WTC11 (cell line): ENCODE measurements around the gene PARP4.

ENCODE experiments used
- FOXJ3 ChIP-seq: sonication (generic); formaldehyde crosslinking; IDR thresholded peaks from 2 replicates; pipeline ENCODE4 v1.9.0; 2021; ENCODE audit warnings: missing genetic modification reagents, mild to moderate bottlenecking, borderline replicate concordance
- NFE2L1 ChIP-seq: sonication (generic); formaldehyde crosslinking; IDR thresholded peaks from 2 replicates; pipeline ENCODE4 v1.8.1; 2023; ENCODE audit warnings: missing genetic modification reagents
- TCF7 ChIP-seq: sonication (generic); formaldehyde crosslinking; IDR thresholded peaks from 2 replicates; pipeline ENCODE4 v1.8.0; 2022; ENCODE audit warnings: mild to moderate bottlenecking, low read depth, missing genetic modification reagents, moderate library complexity
- TEAD4 ChIP-seq: sonication (generic); formaldehyde crosslinking; IDR thresholded peaks from 2 replicates; pipeline ENCODE4 v1.8.0; 2022; ENCODE audit warnings: mild to moderate bottlenecking, missing genetic modification reagents
- ZNF138 ChIP-seq: sonication (generic); formaldehyde crosslinking; conservative IDR thresholded peaks from 2 replicates; pipeline ENCODE4 v1.8.1; 2022; ENCODE audit warnings: mild to moderate bottlenecking, moderate library complexity, missing genetic modification reagents
- TF ChIP-seq, protein P1 (sequence below): fragments of 200-600 bp; IDR thresholded peaks from 2 replicates; pipeline ENCODE4 v1.8.0; 2022; ENCODE audit warnings: antibody characterized with exemption
- TF ChIP-seq, protein P2 (sequence below): sonication (generic); formaldehyde crosslinking; IDR thresholded peaks from 2 replicates; pipeline ENCODE4 v1.8.0; 2022; ENCODE audit warnings: mild to moderate bottlenecking, missing genetic modification reagents
- TF ChIP-seq, protein P3 (sequence below): sonication (generic); formaldehyde crosslinking; IDR thresholded peaks from 2 replicates; pipeline ENCODE4 v1.8.0; 2022; ENCODE audit warnings: mild to moderate bottlenecking, missing genetic modification reagents
- TF ChIP-seq, protein P4 (sequence below): sonication (generic); formaldehyde crosslinking; IDR thresholded peaks from 2 replicates; pipeline ENCODE4 v1.8.1; 2023; ENCODE audit warnings: mild to moderate bottlenecking, moderate library complexity, missing genetic modification reagents
- TF ChIP-seq, protein P5 (sequence below): sonication (generic); formaldehyde crosslinking; IDR thresholded peaks from 2 replicates; pipeline ENCODE4 v1.8.1; 2022; ENCODE audit warnings: low read depth, missing genetic modification reagents, borderline replicate concordance
- TF ChIP-seq, protein P6 (sequence below): sonication (generic); formaldehyde crosslinking; IDR thresholded peaks from 2 replicates; pipeline ENCODE4 v1.8.1; 2022; ENCODE audit warnings: low read depth, mild to moderate bottlenecking, moderate library complexity, missing genetic modification reagents, borderline replicate concordance
- TF ChIP-seq, protein P7 (sequence below): sonication (generic); formaldehyde crosslinking; conservative IDR thresholded peaks from 2 replicates; pipeline ENCODE4 v1.8.1; 2022; ENCODE audit warnings: mild to moderate bottlenecking, missing genetic modification reagents
- TF ChIP-seq, protein P8 (sequence below): sonication (generic); formaldehyde crosslinking; conservative IDR thresholded peaks from 2 replicates; pipeline ENCODE4 v1.8.1; 2023; ENCODE audit warnings: mild to moderate bottlenecking, low read depth, missing genetic modification reagents, moderate library complexity

DNA sequence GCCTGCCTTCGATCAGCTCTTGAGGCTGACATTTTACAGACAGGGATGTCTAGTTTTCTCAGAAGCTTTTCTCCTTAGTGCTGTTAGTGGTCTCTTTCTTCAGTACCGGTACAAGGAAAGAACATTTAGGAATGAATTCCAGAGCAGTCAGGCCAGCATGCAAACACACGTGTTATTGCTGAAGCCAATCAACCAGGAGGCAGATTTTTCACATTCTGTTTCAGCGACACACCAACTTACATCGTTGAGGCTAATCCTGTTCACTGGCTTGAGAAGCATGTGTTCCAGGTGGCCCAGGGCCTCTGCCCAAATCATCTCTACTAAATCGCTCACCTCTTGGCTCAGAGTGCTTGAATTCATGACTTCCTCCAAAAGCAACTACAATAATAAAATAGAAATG lies 19.2 kb downstream of the PARP4 start:
- TF ChIP-seq, protein P1, sequence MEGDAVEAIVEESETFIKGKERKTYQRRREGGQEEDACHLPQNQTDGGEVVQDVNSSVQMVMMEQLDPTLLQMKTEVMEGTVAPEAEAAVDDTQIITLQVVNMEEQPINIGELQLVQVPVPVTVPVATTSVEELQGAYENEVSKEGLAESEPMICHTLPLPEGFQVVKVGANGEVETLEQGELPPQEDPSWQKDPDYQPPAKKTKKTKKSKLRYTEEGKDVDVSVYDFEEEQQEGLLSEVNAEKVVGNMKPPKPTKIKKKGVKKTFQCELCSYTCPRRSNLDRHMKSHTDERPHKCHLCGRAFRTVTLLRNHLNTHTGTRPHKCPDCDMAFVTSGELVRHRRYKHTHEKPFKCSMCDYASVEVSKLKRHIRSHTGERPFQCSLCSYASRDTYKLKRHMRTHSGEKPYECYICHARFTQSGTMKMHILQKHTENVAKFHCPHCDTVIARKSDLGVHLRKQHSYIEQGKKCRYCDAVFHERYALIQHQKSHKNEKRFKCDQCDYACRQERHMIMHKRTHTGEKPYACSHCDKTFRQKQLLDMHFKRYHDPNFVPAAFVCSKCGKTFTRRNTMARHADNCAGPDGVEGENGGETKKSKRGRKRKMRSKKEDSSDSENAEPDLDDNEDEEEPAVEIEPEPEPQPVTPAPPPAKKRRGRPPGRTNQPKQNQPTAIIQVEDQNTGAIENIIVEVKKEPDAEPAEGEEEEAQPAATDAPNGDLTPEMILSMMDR, result no peak
- TF ChIP-seq, protein P2, sequence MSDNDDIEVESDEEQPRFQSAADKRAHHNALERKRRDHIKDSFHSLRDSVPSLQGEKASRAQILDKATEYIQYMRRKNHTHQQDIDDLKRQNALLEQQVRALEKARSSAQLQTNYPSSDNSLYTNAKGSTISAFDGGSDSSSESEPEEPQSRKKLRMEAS, result no peak
- TF ChIP-seq NFE2L1 (CRISPR knock-in tag), result no peak
- TF ChIP-seq, protein P3, sequence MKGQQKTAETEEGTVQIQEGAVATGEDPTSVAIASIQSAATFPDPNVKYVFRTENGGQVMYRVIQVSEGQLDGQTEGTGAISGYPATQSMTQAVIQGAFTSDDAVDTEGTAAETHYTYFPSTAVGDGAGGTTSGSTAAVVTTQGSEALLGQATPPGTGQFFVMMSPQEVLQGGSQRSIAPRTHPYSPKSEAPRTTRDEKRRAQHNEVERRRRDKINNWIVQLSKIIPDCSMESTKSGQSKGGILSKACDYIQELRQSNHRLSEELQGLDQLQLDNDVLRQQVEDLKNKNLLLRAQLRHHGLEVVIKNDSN (CRISPR knock-in tag), result no peak
- TF ChIP-seq TEAD4, result no peak
- TF ChIP-seq, protein P4, sequence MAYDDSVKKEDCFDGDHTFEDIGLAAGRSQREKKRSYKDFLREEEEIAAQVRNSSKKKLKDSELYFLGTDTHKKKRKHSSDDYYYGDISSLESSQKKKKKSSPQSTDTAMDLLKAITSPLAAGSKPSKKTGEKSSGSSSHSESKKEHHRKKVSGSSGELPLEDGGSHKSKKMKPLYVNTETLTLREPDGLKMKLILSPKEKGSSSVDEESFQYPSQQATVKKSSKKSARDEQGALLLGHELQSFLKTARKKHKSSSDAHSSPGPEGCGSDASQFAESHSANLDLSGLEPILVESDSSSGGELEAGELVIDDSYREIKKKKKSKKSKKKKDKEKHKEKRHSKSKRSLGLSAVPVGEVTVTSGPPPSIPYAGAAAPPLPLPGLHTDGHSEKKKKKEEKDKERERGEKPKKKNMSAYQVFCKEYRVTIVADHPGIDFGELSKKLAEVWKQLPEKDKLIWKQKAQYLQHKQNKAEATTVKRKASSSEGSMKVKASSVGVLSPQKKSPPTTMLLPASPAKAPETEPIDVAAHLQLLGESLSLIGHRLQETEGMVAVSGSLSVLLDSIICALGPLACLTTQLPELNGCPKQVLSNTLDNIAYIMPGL, result no peak
- TF ChIP-seq, protein P5, sequence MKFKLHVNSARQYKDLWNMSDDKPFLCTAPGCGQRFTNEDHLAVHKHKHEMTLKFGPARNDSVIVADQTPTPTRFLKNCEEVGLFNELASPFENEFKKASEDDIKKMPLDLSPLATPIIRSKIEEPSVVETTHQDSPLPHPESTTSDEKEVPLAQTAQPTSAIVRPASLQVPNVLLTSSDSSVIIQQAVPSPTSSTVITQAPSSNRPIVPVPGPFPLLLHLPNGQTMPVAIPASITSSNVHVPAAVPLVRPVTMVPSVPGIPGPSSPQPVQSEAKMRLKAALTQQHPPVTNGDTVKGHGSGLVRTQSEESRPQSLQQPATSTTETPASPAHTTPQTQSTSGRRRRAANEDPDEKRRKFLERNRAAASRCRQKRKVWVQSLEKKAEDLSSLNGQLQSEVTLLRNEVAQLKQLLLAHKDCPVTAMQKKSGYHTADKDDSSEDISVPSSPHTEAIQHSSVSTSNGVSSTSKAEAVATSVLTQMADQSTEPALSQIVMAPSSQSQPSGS (CRISPR knock-in tag), result no peak
- no peak for TF ChIP-seq ZNF138 (CRISPR knock-in tag)
- no peak for TF ChIP-seq TCF7 (CRISPR knock-in tag)
- TF ChIP-seq FOXJ3 (CRISPR knock-in tag), result no peak
- TF ChIP-seq, protein P6, sequence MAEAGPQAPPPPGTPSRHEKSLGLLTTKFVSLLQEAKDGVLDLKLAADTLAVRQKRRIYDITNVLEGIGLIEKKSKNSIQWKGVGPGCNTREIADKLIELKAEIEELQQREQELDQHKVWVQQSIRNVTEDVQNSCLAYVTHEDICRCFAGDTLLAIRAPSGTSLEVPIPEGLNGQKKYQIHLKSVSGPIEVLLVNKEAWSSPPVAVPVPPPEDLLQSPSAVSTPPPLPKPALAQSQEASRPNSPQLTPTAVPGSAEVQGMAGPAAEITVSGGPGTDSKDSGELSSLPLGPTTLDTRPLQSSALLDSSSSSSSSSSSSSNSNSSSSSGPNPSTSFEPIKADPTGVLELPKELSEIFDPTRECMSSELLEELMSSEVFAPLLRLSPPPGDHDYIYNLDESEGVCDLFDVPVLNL (CRISPR knock-in tag), result no peak
- TF ChIP-seq, protein P7, sequence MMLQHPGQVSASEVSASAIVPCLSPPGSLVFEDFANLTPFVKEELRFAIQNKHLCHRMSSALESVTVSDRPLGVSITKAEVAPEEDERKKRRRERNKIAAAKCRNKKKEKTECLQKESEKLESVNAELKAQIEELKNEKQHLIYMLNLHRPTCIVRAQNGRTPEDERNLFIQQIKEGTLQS, result no peak
- TF ChIP-seq, protein P8, sequence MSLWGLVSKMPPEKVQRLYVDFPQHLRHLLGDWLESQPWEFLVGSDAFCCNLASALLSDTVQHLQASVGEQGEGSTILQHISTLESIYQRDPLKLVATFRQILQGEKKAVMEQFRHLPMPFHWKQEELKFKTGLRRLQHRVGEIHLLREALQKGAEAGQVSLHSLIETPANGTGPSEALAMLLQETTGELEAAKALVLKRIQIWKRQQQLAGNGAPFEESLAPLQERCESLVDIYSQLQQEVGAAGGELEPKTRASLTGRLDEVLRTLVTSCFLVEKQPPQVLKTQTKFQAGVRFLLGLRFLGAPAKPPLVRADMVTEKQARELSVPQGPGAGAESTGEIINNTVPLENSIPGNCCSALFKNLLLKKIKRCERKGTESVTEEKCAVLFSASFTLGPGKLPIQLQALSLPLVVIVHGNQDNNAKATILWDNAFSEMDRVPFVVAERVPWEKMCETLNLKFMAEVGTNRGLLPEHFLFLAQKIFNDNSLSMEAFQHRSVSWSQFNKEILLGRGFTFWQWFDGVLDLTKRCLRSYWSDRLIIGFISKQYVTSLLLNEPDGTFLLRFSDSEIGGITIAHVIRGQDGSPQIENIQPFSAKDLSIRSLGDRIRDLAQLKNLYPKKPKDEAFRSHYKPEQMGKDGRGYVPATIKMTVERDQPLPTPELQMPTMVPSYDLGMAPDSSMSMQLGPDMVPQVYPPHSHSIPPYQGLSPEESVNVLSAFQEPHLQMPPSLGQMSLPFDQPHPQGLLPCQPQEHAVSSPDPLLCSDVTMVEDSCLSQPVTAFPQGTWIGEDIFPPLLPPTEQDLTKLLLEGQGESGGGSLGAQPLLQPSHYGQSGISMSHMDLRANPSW (CRISPR knock-in tag), result no peak
